ENCODE measurements around the gene ATP1A4.
A peak's percentile ranks its signal among the peaks of the same experiment; 100 is the strongest.

The ATP1A4 gene

DNA sequence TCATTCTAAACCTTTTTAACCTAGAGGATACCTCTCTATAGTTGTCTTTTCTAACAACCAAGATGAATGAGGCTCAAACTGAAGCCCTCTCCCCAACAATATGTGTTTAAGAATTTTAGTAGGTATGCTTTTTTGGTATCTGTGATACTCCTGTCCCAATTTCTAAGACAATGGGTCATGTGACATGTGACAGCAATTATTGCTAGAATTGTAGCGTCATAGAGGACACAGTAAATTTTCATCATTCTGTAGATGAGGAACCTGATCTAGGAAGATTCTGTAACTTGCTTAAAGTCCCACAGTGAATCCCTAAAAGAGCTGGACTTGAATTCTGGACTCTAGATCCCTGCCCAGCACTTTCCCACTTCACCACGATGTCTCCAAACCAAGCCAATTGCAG lies 27.3 kb downstream of the ATP1A4 start:
- DNase-seq: no peak

DNA sequence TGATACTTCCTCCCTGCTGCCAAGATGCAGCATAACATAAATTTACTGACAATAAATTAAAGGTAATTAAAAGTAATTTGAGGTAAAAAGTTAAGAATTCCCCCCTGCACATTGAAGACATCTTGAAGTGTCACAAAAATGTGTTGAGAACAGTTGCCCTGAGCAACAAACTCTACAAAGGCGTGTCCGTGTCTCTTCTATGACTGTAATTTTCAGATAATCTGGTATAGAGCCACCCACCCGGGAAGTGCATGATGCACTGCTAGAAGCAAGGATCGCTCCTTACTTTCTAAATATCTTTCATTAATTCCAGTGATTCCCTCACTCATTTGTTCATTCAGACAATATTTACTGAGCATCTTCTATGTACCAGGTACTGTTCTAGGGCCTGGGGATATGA lies 27.9 kb downstream of the ATP1A4 start:
- no peak for DNase-seq

DNA sequence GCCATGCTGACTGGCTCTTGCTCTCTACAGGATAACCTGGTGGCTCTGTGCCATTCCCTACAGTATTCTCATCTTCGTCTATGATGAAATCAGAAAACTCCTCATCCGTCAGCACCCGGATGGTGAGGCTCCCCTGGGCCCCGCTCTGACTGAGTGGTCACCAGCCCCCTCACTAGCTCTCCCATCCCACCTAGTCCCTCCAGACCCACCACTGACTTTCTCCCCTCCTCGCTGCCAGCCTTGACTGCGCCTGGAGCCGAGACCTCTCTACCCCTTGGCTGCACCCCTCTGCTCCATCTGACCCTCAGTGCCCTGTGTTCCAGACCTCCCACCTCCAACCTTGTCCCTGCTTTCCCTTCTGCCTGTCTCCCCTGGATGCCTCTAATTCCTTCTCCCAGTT lies 34.8 kb downstream of the ATP1A4 start:
- no peak for DNase-seq

DNA sequence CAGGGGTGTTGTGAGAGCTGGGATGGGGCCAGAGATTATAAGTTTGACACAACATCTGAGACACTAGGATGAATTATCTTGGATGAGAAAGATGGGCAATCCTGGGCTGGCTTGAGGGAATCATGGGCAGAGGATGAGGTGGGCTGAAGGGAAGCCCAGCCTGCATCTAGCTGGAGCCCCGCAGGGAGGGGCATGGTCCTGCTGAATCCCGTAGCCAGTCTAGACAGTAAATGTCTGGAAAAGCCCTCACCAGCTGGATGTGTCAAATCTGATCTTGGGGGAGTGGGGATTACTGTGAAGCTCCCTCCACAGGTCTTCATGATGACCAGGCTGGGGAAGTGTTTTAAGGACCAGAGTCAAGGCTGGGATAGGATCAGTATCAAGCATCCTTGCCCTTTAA lies 35.3 kb downstream of the ATP1A4 start:
- DNase-seq: no peak

DNA sequence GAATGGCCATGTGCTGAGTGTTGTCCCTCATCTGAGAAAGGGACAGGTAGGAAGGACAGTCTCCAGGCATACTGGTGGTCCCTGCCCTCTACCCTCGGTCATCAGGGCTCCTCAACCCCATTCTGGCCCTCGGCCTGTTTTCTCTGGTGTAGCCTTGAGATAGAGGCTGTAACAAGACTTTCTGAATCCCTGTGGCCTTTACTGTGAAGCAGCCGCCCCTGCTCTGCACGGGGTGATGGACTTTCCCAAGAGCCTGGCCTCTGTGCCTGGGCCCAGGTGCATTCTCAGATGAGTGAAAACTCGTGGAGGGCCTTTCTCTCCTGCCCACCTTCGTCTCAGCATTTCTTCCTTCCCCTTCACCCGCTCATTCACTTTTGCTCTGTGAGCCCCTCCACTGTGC lies 36.0 kb downstream of the ATP1A4 start:
- no peak for DNase-seq

DNA sequence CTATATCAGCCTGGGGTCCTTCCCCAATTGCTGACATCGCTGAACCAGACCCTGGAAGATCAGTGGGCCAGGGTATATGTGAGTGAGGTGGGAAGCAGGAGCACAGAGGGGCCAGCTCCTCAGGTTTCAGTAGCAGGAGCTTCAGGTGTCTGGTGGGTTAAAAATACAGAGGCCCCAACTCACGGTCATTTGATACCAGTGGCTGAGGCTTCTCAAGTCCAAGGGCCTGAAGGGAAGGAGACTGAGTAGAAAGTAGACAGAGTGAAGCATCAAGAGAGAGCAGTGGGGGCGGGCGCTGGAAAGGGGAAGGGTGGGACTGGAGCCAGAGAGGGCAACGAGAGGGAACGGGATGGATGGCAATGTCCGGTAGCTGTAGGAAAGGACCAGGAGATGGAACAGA lies 36.9 kb downstream of the ATP1A4 start:
- DNase-seq: no peak

DNA sequence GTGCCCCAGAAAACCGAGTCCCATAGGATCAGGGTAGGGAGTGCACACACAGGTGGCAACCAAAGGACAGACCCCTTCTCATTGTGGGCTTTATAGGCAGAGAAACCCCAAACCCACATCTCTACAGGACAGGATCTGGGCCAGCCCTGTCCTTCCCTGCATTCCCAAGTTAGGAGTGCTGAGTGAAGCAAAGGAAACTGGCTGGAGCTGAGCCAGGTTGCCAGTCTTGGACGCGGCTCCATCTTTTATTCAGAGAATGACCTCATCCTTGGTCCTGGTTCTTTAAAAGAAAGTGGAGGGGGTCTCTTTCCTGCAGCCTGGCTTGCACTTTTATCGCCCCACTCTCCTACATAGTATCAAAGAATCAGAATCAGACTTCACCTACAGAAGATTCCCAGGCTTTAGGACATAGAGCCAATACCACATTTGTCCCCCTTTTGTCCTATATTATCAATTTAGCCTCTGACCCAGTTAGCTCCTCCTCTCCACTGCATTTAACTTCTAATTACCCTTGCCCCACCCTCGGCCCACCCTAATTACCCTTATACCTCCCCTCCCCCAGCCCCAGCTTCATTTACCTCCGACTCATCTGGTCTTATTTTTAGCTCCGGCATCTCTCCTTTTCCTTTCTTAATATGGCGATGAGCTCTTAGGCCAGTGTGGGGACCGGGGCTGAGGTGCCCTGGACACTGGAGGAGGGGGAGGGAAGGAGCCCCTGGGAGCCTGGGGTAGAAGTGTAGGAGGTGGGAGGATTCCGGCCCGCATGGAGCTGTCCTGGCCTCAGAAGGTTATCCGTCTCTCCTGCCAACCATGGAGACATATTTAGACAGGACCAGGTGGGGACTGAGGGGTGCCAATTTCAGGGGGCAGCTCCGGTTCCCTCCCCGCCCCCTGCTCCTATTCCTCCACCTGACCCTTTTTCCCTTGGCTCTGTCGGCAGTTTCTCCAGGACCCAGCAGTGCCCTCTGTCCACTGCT lies 38.5 kb downstream of the ATP1A4 start, which contains the start of gene CASQ1:
CASQ1 (plus strand) TSS at position 927 of the 977 bp plus-strand sequence. CDS start 177 bp downstream, outside the sequence.
- DNase-seq: no peak

DNA sequence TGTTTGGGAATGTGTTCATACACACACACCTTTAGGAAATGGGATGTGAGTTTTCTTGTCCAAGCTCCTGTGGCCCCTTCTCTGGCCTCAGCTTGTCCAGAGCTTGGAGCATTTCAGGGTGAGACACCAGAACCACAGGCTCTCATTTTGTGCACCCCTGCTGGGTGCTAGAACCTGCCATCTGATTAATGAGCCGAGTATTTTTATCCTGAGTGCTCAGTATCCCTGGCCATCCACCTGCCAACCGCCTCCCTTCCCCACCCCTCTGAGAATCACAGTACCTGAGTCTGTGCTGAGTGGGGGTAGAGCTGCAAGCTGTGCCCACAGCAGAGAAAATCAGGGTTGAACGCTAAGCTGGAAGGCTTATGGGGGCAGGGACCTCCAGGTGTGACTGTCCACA lies 40.4 kb downstream of the ATP1A4 start:
- DNase-seq: no peak

DNA sequence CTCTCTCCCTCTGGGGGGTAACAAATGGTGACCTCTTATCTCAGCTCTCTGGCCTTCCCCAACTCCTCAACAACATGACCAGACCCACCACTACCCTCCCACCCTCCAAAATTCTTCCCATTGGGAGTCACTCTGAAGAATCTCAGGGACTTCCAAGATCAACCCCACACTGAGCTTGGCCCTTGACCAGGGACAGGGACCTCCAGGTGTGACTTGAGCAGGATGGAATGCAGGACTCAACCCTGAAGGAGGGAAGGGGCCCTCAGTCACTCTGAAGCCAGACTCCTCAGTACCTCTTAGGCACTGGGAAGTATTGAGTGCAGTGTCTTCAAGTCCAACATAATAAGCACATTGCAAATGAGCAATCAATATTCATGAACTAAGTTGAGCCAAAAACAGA lies 40.8 kb downstream of the ATP1A4 start:
- no peak for DNase-seq

DNA sequence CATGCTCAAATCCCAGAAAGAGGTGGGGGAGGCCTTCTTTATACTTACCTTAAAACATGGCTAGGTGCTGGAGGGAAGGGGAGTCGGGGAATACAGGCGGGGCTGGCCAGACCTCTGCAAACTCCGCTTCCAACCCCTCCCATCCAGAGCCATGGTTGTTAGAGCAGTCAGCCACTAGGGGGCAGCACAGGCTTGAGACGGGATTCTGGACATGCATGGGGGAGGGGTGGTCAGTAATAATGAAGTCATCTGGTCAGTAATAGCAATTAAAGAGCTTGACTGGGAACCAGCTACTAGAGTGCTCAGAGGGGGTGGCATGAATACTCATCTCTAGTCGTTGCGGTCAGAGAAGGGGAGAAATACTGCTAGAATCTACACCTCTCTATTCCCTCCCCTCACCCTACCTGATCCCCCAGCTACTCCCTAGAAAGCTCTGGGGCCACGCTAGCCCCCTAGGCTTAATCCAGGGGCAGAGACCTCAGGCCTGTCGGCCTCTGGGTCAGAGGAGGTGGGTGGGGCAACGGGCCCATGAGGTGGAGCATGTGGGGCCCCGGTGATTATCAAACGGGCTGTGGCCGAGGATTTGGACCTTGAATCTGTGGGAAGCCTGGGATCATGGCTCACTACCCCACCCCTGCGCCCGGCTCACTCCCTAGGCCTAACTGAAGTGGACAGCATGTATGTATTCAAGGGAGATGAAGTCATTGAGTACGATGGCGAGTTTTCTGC lies 41.9 kb downstream of the ATP1A4 start:
- DNase-seq: peak; percentile 78 to 79

DNA sequence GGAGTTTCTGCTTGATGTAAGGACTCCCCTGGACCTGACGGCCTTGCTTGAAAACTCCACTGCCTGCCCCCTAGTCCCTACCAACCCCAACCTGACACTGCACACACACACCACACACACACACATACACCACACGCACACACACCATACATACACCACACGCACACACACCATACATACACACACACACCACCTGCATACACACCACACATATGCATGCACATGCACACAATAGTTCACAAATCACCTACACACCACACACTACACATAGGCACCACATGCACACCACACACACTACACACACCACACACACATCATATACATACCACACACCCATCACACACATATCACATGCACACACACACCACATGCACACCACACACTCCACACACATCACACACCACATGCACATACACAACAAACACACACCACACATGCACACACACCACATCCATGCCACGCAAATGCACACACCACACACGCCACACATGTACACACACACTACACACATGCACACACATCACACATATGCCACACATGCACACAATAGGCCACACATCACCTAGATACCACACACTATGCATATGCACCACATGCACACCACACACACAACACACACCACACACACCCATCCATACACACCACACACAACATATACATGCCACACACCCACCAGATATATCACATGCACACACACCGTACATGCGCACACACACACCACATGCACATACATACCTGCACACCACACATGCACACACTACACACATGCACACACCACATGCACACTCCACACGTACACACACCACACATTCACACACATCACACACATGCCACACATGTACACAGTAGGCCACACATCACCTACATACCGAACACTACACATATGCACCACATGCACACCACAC lies 42.7 kb downstream of the ATP1A4 start:
- no peak for DNase-seq

DNA sequence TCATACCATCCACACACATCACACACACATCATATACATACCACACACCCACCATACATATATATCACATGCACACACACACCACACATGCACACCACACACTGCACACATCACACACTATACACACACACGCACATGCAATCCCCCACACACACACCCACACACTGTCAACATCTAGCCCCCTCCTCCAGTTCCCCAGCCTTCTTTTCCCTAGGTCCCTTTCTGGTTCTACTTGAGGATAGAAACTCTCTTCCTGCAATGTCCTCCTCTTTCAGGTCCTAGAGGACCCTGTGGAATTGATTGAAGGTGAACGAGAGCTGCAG lies 43.3 kb downstream of the ATP1A4 start:
- no peak for DNase-seq

DNA sequence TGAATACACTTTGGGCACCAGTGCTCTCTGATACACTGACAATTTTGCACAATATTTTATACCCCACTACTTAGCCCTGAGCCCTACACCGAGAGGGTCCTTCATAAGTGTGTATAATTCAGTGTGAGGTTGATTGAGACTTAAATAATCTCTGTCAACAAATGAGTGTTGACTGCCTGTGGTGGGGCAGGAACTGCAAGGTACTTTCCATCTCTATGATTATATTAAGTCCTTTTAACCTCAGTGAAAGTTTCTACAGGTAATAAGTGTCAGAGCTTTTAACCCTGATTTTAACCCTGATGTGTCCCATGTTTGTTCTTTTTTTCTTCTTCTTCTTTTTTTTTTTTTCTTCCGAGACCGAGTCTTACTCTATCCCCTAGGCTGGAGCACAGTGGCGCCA lies 44.7 kb downstream of the ATP1A4 start:
- no peak for DNase-seq

DNA sequence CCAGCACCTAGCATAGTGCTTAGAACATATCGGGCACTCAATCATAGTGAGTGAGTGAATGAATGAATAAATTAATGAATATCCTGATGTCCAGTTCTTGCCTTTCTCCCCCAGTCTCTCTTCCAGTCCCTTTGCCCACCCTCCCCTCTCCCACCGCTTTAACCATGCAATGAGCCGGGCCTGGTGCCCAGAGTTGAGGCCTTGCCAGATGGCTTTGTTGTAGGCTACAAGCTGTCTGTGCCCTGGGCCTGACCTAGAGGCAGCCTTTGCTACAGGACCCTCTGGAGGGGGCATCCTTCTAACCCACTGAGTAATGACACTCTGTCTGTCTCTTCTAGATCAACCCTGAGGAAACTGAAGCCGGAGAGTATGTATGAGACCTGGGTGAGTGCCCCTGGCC lies 45.8 kb downstream of the ATP1A4 start:
- no peak for DNase-seq

DNA sequence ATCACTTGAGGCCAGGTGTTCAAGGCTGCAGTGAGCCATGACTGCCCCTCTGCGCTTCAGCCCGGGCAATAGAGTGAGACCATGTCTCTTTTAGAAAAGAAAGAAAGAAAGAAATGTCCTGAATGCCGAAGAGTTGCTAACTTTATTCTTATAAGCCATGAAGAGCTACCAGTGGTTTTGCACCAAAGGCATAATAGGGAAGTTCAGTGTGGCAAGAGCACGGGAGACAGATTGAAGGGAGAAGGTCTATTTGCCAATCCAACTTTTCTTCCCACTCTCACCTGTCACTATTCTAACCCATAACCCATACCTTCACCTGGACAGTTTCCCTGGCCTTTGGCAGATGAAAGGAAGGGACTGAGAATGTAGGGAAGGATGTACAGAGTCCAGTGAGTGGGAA lies 49.4 kb downstream of the ATP1A4 start:
- no peak for DNase-seq

DNA sequence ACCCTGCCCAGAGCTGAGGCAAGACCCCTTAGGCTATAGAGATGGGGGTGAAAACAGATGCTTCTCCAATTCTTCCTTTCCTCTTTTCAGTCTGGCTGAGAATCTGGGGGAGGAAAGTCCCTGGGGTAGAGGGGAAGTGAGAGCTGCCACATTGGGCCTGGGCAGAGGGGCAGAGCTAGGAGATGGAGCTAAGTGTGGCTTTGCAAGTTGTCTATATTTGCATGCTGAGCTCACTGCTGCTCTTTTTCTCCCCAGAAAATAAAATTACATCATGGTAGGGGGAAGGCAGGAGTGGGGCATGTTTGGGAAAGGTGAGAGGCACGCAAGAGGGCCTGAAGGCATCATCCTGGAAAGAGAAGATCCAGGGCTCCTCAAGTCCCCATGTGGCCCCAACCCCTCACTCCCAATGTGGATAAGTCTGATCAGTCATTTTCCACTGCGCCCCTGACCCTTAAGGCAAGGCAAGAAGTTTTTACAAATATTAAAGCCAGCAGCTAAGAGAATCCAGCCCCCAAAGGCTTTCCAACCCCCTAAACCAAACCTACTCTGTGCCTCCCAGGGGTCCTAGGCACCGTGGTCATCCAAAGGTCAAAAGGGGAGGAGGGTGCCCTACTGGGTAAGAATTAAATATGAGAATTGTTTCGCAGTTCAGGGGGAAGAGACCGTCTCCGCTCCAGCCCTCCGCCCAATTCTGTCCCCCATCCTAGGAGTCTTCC lies 53.3 kb downstream of the ATP1A4 start:
- DNase-seq: peak; percentile 41 to 74

DNA sequence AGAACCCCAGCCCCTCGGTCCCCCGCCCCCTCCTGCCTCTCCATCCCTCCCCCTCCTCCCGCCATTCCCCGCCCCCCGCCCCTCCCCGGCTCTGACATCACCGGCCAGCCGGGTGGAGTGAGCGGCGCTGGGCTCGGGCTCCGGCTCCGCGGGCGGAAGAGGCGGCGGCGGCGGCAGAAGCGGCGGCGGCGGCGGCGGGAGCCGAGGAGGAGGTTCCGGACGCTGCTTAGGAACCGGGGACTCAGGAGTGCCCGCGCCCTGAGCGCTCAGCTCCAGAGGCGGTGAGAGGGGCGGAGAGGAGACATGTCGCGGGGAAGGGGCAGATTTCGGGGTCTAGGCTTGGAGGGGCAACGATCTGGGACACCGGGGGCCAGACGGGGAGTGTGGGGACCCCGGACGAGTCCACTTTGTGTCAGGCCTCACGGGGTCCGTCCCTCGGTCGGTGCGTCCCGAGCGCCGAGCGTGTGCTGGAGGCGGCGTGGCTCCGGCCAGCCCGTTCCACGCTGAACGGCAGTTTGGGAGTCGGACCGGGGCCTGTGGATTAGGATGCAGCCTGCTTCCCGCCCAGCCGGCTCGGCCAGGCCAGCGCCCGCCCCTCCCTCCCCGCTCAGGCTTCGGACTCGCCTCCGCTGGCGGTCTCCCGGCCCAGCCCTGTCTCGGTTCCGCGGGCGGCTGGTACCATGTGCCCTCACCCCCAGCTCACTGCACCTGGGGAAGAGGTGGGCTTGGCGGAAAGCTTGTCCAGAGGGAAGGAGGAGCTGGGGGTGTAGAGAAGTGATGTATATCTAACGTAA lies 54.0 kb downstream of the ATP1A4 start, which contains the start of gene PEA15:
PEA15 (plus strand) TSS at position 143 of the 794 bp plus-strand sequence. CDS start 6,161 bp downstream, outside the sequence.
- peak; percentile 75 to 76 for DNase-seq

DNA sequence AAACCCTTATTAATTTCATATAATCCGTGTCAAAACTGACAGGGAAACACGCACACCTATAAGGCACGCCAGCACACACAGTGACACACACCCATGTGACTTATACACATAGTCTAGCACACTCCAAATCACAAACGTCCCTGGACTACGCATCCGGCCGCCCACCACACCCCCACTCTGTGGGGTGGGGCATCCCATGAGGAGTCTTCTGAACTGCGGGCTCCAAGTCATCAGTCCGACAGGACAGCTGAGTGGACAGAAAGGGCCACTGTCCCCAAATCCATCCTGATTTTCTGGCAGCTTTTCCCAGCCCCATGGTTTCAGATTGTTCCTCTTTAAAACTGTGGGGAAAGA lies 54.6 kb downstream of the ATP1A4 start:
- peak; percentile 46 to 63 for DNase-seq

DNA sequence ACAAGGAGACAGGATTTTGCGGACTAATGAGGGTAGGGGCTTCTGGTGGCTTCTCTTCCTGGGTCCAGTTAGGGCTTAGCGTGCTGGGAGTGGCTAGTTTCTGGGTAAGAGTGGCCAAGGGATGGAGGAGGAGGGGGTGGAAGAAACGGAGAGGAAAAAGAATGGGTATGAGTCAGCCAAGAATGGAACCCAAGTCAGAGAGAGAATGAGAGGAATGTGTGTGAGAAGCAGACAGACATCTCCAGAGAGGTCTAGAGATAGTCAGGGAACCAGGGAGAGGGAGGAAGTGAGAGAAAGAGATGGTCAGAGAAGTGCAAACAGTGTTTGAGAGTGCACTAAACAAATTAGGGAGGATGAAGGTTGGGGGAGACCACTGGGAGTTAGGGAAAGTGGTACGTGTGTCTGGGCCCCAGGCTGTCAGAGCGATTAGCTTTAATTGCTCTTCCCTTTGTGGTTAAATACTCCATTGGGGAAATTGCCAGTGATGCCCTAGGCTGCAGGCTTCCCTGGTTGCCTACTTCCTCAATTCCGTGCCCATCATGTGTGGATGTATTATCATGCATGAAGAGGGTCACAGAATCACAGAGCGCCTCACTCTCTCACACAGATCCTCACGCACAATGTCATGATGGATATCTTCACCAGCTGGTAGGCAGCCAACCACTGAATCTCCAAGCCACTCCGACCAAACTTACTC lies 55.2 kb downstream of the ATP1A4 start:
- peak in 1 of 2 donors; percentile 22 for DNase-seq

DNA sequence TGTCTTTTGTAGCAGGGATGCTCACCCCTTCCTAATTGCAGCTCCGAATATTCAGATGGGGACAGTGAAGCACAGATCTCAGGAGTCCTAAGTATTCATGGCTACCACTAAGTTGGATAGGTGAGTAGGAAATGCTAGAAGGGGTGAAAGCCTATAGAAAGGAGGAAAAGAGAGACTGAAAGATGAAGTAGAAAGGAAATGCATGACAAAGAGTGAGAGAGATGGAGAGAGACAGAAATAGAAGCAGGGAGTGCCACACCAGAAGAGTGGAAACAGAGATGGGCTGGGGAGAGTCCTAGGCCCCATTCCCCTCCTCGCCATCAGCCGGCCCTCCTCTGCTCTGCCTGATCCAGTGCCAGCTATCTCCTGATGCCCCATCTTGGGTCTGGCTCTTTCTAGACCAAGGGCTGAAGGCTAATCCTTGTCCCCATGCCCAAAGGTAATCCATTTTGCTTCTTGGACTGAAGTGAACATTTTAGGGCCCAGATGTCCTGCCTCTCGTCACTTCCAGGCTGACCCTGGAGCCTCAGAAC lies 55.8 kb downstream of the ATP1A4 start:
- no peak for DNase-seq

Data from CD4-positive, alpha-beta T cell treated with Interleukin-4 for 1 hour (primary cell).